Gastrocnemius medialis (tissue), 4 donors: ENCODE results near the gene ANKRD24. TPM values are rescaled to one million over a fixed set of nuclear protein-coding genes. Genes with fewer than 3 reads are reported as not detected.

Experiments used
- ATAC-seq, 2 donors: fragments of 150-250 bp; one replicate each; pipeline ENCODE4 v1.9.1; 2016
- DNase-seq, 2 donors: peaks; one replicate each; pipeline ENCODE4 v3.0.0-alpha.2; 2019
- H3K27ac ChIP-seq, 4 donors: fragments of 200-600 bp; sonication (generic); 1 replicate in 1 of 4; 2 replicates in 3 of 4; pipeline ENCODE4 v1.5.1; 2016 to 2018; ENCODE audit warnings: mild to moderate bottlenecking in 2 of 4, moderate library complexity in 1 of 4
- H3K27me3 ChIP-seq, 3 donors: fragments of 200-600 bp; sonication (generic) in 2 of 3; 1 replicate in 1 of 3; 2 replicates in 2 of 3; pipeline versions ENCODE4 v1.5.1 to v1.6.0; 2016 to 2019; ENCODE audit warnings: mild to moderate bottlenecking in 1 of 3, moderate library complexity in 1 of 3
- H3K36me3 ChIP-seq, 2 donors: fragments of 200-600 bp; sonication (generic) in 1 of 2; one replicate each; pipeline ENCODE4 v1.5.1; 2017 to 2018
- H3K4me1 ChIP-seq, 2 donors: fragments of 200-600 bp; sonication (generic) in 1 of 2; one replicate each; pipeline ENCODE4 v1.5.1; 2016 to 2017; ENCODE audit warnings: mild to moderate bottlenecking in 2 of 2
- H3K4me3 ChIP-seq, 4 donors: fragments of 200-600 bp; sonication (generic) in 3 of 4; 1 replicate in 1 of 4; 2 replicates in 3 of 4; pipeline ENCODE4 v1.5.1; 2016 to 2019; ENCODE audit warnings: mild to moderate bottlenecking in 2 of 4
- H3K9me3 ChIP-seq, 3 donors: fragments of 200-600 bp; sonication (generic) in 2 of 3; 1 replicate in 1 of 3; 2 replicates in 2 of 3; pipeline ENCODE4 v1.5.1; 2016 to 2019
- CTCF ChIP-seq, 5 experiments: fragments of 450-650 bp in 3 of 5; fragments of 200-600 bp in 2 of 5; sonication (generic) in 2 of 5; IDR thresholded peaks in 4 of 5; conservative IDR thresholded peaks in 1 of 5; 1 replicate in 4 of 5; 2 replicates in 1 of 5; pipeline ENCODE4 v1.5.1; 2016 to 2019; ENCODE audit warnings: antibody characterized with exemption in 5 of 5, mild to moderate bottlenecking in 3 of 5, moderate library complexity in 3 of 5
- POLR2A ChIP-seq, 2 donors: fragments of 450-650 bp; IDR thresholded peaks; one replicate each; pipeline ENCODE4 v1.6.1; 2017; ENCODE audit warnings: antibody characterized with exemption in 2 of 2, mild to moderate bottlenecking in 2 of 2, moderate library complexity in 2 of 2
- in situ Hi-C, 4 donors: fragments of 200-750 bp; cut with MboI; loops; one replicate each; pipeline versions ENCODE4 v1.15.0 to v1.8.0; 2017; ENCODE audit warnings: low sequenced_read_pairs in 4 of 4
- intact Hi-C: fragments of 100-400 bp; cut with DNase I; formaldehyde crosslinking; loops from one replicate; pipeline ENCODE4 v1.15.1; 2023; ENCODE audit warnings: low total_unique reads
- total RNA-seq, 4 donors: library from RNA; depleted of rRNA; stranded (reverse); fragments of >200 nt; gene quantifications; one replicate each; pipeline versions ENCODE4 v1.1.0 to v1.2.3, GENCODE V29; 2016

The ANKRD24 gene
- total RNA-seq, 4 donors from 2014 or later, result 0.13 to 3.0 (median 0.45) TPM

- H3K36me3 ChIP-seq, result no peaks in the 10 kb centered on the region
- ATAC-seq, result no peak
- H3K4me3 ChIP-seq, result no peak overlapping the region
- no peak for DNase-seq
- H3K27me3 ChIP-seq, result peaks cover 54 to 60% (median 57%) of the 10 kb centered on the region in 3 donors
- intact Hi-C loops (no loop called here), in situ Hi-C loops (no loop called here)
- H3K4me1 ChIP-seq, result no peaks in the 10 kb centered on the region
- no peak for TF ChIP-seq POLR2A (IDR thresholded peaks at IDR 0.05)
- TF ChIP-seq CTCF (IDR thresholded peaks at IDR 0.05 in 4 of 5, conservative IDR thresholded peaks at IDR 0.05 in 1 of 5), result no peak
- no peaks in the 10 kb centered on the region for H3K9me3 ChIP-seq
- no peak overlapping the region for H3K27ac ChIP-seq
These were observed 14.2 kb downstream of the ANKRD24 start for GRCh38 chr19:4196587-4197148.

GRCh38 chr19:4197228-4197624 is 14.7 kb downstream of the ANKRD24 start:
- ATAC-seq (no peak), DNase-seq (no peak)
- no peak for TF ChIP-seq POLR2A (IDR thresholded peaks at IDR 0.05)
- TF ChIP-seq CTCF (IDR thresholded peaks at IDR 0.05 in 4 of 5, conservative IDR thresholded peaks at IDR 0.05 in 1 of 5), result no peak
- H3K4me3 ChIP-seq, result no peak overlapping the region
- no peak overlapping the region for H3K27ac ChIP-seq
- intact Hi-C loops (no loop called here), in situ Hi-C loops (no loop called here)
- peaks cover 54 to 60% (median 57%) of the 10 kb centered on the region in 3 donors for H3K27me3 ChIP-seq
- H3K36me3 ChIP-seq, result no peaks in the 10 kb centered on the region
- no peaks in the 10 kb centered on the region for H3K4me1 ChIP-seq
- no peaks in the 10 kb centered on the region for H3K9me3 ChIP-seq

GRCh38 chr19:4197625-4198466 is 15.4 kb downstream of the ANKRD24 start:
- H3K9me3 ChIP-seq, result no peaks in the 10 kb centered on the region
- peaks cover 54 to 60% (median 57%) of the 10 kb centered on the region in 3 donors for H3K27me3 ChIP-seq
- H3K36me3 ChIP-seq, result no peaks in the 10 kb centered on the region
- in situ Hi-C loops (no loop called here), intact Hi-C loops (no loop called here)
- DNase-seq, result no peak
- ATAC-seq, result no peak
- TF ChIP-seq POLR2A (IDR thresholded peaks at IDR 0.05) (no peak), CTCF (IDR thresholded peaks at IDR 0.05 in 4 of 5, conservative IDR thresholded peaks at IDR 0.05 in 1 of 5) (no peak)
- H3K4me1 ChIP-seq, result no peaks in the 10 kb centered on the region
- H3K4me3 ChIP-seq, result no peak overlapping the region
- no peak overlapping the region for H3K27ac ChIP-seq

GRCh38 chr19:4198467-4199126 is 16.1 kb downstream of the ANKRD24 start:
- intact Hi-C loops (no loop called here), in situ Hi-C loops (no loop called here)
- Histone ChIP-seq H3K27ac (no peak overlapping the region), H3K4me3 (no peak overlapping the region), H3K27me3 (peaks cover 54 to 60% (median 55%) of the 10 kb centered on the region in 3 donors), H3K36me3 (no peaks in the 10 kb centered on the region), H3K9me3 (no peaks in the 10 kb centered on the region), H3K4me1 (no peaks in the 10 kb centered on the region)
- no peak for TF ChIP-seq CTCF (IDR thresholded peaks at IDR 0.05 in 4 of 5, conservative IDR thresholded peaks at IDR 0.05 in 1 of 5)
- no peak for TF ChIP-seq POLR2A (IDR thresholded peaks at IDR 0.05)
- no peak for ATAC-seq
- no peak for DNase-seq
